ENCODE measurements around the gene STRN.
"Not testable (repeated sequence)": the region's sequence is repeated elsewhere in the genome, so short reads cannot be mapped to it uniquely, and the experiment has no call there.

GRCh38 chr2:36930787-36931410 is 35.4 kb downstream of the STRN start:
- TF ChIP-seq CTCF, POLR2A (IDR thresholded peaks at IDR 0.05): not testable (repeated sequence)
- TF ChIP-seq POLR2AphosphoS5 (IDR thresholded peaks at IDR 0.05): peak; percentile 13

All from prostate gland (tissue), 2 donors.